ENCODE results near the gene POU6F2. TPM values are rescaled to one million over a fixed set of nuclear protein-coding genes. Genes with fewer than 3 reads are reported as not detected.

POU6F2 gene
- total RNA-seq, 4 donors from 2014 or later = 0.31 to 0.66 TPM; not detected in 2

- TF ChIP-seq POLR2AphosphoS5 (IDR thresholded peaks at IDR 0.05) (no peak), EP300 (IDR thresholded peaks at IDR 0.05) (no peak), POLR2A (IDR thresholded peaks at IDR 0.05) (no peak)
- TF ChIP-seq, protein P1, sequence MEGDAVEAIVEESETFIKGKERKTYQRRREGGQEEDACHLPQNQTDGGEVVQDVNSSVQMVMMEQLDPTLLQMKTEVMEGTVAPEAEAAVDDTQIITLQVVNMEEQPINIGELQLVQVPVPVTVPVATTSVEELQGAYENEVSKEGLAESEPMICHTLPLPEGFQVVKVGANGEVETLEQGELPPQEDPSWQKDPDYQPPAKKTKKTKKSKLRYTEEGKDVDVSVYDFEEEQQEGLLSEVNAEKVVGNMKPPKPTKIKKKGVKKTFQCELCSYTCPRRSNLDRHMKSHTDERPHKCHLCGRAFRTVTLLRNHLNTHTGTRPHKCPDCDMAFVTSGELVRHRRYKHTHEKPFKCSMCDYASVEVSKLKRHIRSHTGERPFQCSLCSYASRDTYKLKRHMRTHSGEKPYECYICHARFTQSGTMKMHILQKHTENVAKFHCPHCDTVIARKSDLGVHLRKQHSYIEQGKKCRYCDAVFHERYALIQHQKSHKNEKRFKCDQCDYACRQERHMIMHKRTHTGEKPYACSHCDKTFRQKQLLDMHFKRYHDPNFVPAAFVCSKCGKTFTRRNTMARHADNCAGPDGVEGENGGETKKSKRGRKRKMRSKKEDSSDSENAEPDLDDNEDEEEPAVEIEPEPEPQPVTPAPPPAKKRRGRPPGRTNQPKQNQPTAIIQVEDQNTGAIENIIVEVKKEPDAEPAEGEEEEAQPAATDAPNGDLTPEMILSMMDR (IDR thresholded peaks at IDR 0.05) = no peak
- H3K4me1 ChIP-seq = no peaks in the 10 kb centered on the region
- no peak for ATAC-seq
- WGBS, 2 donors (ENCODE audit: low coverage in 1 of 2) = 72 to 91% methylated on average over 7 to 9 of the region's 10 CpGs
- H3K27ac ChIP-seq = no peak overlapping the region
- no peak overlapping the region for H3K4me3 ChIP-seq
- no peaks in the 10 kb centered on the region for H3K36me3 ChIP-seq
- H3K27me3 ChIP-seq = no peaks in the 10 kb centered on the region
- no peaks in the 10 kb centered on the region for H3K9me3 ChIP-seq
These were observed 43.2 kb upstream of the POU6F2 start for GRCh38 chr7:38934536-38934935.

- H3K4me3 ChIP-seq = no peak overlapping the region
- H3K36me3 ChIP-seq = no peaks in the 10 kb centered on the region
- H3K27ac ChIP-seq = no peak overlapping the region
- H3K9me3 ChIP-seq = no peaks in the 10 kb centered on the region
- no peaks in the 10 kb centered on the region for H3K27me3 ChIP-seq
- TF ChIP-seq POLR2A (IDR thresholded peaks at IDR 0.05) = no peak
- TF ChIP-seq, protein P1 (IDR thresholded peaks at IDR 0.05) = no peak
- TF ChIP-seq EP300 (IDR thresholded peaks at IDR 0.05) = no peak
- TF ChIP-seq POLR2AphosphoS5 (IDR thresholded peaks at IDR 0.05) = no peak
- no peak for ATAC-seq
- WGBS, 2 donors (ENCODE audit: low coverage in 1 of 2) = 44 to 50% methylated on average over 1 of the region's 1 CpG
- H3K4me1 ChIP-seq = no peaks in the 10 kb centered on the region
These were observed 41.1 kb upstream of the POU6F2 start for GRCh38 chr7:38936641-38937040.

DNA sequence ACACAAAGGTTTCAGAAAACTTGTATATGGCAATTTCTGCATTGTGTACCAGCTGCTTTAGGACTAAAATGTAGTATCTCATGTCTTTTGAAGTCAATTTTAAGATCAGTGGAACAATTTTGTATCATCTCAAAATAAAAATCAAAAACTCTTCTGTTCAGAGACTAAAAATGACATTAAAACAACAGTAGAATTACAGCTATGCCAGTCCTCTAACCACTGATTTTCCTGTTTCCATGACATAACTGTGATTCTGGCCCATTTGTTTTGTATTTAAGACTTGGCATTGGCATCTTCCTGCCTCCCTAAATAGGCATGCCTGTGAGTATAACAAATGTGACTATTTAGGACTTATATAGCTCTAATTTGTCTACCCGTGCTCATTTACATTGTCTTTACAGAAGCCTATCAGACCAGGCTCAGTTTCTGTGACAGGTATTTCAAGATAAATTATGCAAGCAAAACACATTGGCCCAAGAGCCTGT, 39.7 kb upstream of the POU6F2 start:
- Histone ChIP-seq H3K36me3 (no peaks in the 10 kb centered on the region), H3K9me3 (no peaks in the 10 kb centered on the region), H3K4me3 (no peak overlapping the region), H3K27me3 (no peaks in the 10 kb centered on the region), H3K4me1 (no peaks in the 10 kb centered on the region), H3K27ac (no peak overlapping the region)
- no peak for ATAC-seq
- WGBS, 2 donors (ENCODE audit: low coverage in 1 of 2) = 69% methylated on average over 1 of the region's 1 CpG; no CpG with 5 or more reads in 1 of the 2 donors
- TF ChIP-seq, protein P1 (IDR thresholded peaks at IDR 0.05) = no peak
- TF ChIP-seq EP300 (IDR thresholded peaks at IDR 0.05) (no peak), POLR2AphosphoS5 (IDR thresholded peaks at IDR 0.05) (no peak), POLR2A (IDR thresholded peaks at IDR 0.05) (no peak)

- H3K4me1 ChIP-seq = no peaks in the 10 kb centered on the region
- no peak for ATAC-seq
- 53 to 64% methylated on average over 3 to 4 of the region's 4 CpGs for WGBS, 2 donors (ENCODE audit: low coverage in 1 of 2)
- TF ChIP-seq POLR2AphosphoS5 (IDR thresholded peaks at IDR 0.05) = no peak
- TF ChIP-seq, protein P1 (IDR thresholded peaks at IDR 0.05) = no peak
- TF ChIP-seq EP300 (IDR thresholded peaks at IDR 0.05) = no peak
- TF ChIP-seq POLR2A (IDR thresholded peaks at IDR 0.05) = no peak
- no peaks in the 10 kb centered on the region for H3K9me3 ChIP-seq
- no peak overlapping the region for H3K4me3 ChIP-seq
- no peak overlapping the region for H3K27ac ChIP-seq
- no peaks in the 10 kb centered on the region for H3K36me3 ChIP-seq
- H3K27me3 ChIP-seq = no peaks in the 10 kb centered on the region
These were observed 39.1 kb upstream of the POU6F2 start for GRCh38 chr7:38938589-38938988.

GRCh38 chr7:38940774-38941173, 36.9 kb upstream of the POU6F2 start:
- no peak overlapping the region for H3K4me3 ChIP-seq
- no peak for ATAC-seq

More at GRCh38 chr7:38940774-38941173, 36.9 kb upstream of the POU6F2 start:
- WGBS, 2 donors (ENCODE audit: low coverage in 1 of 2) = 82 to 91% methylated on average over 3 of the region's 3 CpGs
- Histone ChIP-seq H3K9me3 (no peaks in the 10 kb centered on the region), H3K27me3 (no peaks in the 10 kb centered on the region), H3K27ac (no peak overlapping the region), H3K4me1 (no peaks in the 10 kb centered on the region), H3K36me3 (no peaks in the 10 kb centered on the region)
- TF ChIP-seq POLR2A (IDR thresholded peaks at IDR 0.05) (no peak), EP300 (IDR thresholded peaks at IDR 0.05) (no peak), POLR2AphosphoS5 (IDR thresholded peaks at IDR 0.05) (no peak)
- TF ChIP-seq, protein P1 (IDR thresholded peaks at IDR 0.05) = no peak
